Cardiac muscle cell (in vitro differentiated cells and primary cell): ENCODE measurements around the gene CZIB. TPM values are rescaled to one million over a fixed set of nuclear protein-coding genes. Genes with fewer than 3 reads are reported as not detected.

Experiments used
- DNase-seq, 2 donors: peaks; one replicate each; pipeline versions ENCODE4 v3.0.0 to v3.0.0-alpha.2; 2010 to 2017; ENCODE audit warnings: low read depth in 1 of 2, low spot score in 1 of 2
- H3K27ac ChIP-seq: fragments of 200-600 bp; sonication (generic); 2 replicates; pipeline ENCODE4 v1.5.1; 2016
- H3K27me3 ChIP-seq: fragments of 200-600 bp; sonication (generic); 2 replicates; pipeline ENCODE4 v1.6.0; 2016; ENCODE audit warnings: control low read depth
- H3K36me3 ChIP-seq: fragments of 200-600 bp; sonication (generic); 2 replicates; pipeline ENCODE4 v1.5.1; 2016; ENCODE audit warnings: control low read depth
- H3K4me1 ChIP-seq: fragments of 200-600 bp; sonication (generic); 2 replicates; pipeline ENCODE4 v1.8.1; 2017; ENCODE audit warnings: low read depth, mild to moderate bottlenecking, mixed run types
- H3K4me3 ChIP-seq: fragments of 200-600 bp; sonication (generic); 2 replicates; pipeline ENCODE4 v1.5.1; 2016; ENCODE audit warnings: mild to moderate bottlenecking
- H3K9me3 ChIP-seq: fragments of 200-600 bp; sonication (generic); 2 replicates; pipeline ENCODE4 v1.5.1; 2017; ENCODE audit warnings: low read depth, mild to moderate bottlenecking, control low read depth
- CTCF ChIP-seq: IDR thresholded peaks from 2 replicates; pipeline ENCODE4 v1.5.1; 2012; ENCODE audit warnings: low read depth, mild to moderate bottlenecking, low read length
- polyA plus RNA-seq: library from polyadenylated mRNA; unstranded; fragments of >200 nt; fragmentation: Nextera tagmentation; extraction: Ambion mirVana; gene quantifications from 2 replicates; pipeline ENCODE4 v1.2.1, GENCODE V29; 2016
- total RNA-seq: library from RNA; depleted of rRNA; stranded (reverse); fragments of >200 nt; gene quantifications from 2 replicates; pipeline ENCODE4 v1.2.3, GENCODE V29; 2016

The CZIB gene
- total and polyA plus RNA-seq, 2 experiments from 2014 or later = 62.2 to 83.7 TPM

GRCh38 chr1:53180226-53180625 lies 40.2 kb downstream of the CZIB start:
- peak in 1 of 2 donors; percentile 60 for DNase-seq
- no peaks in the 10 kb centered on the region for H3K9me3 ChIP-seq
- no peaks in the 10 kb centered on the region for H3K4me1 ChIP-seq
- no peaks in the 10 kb centered on the region for H3K36me3 ChIP-seq
- no peaks in the 10 kb centered on the region for H3K27me3 ChIP-seq
- no peak for TF ChIP-seq CTCF
- no peak overlapping the region for H3K27ac ChIP-seq
- no peak overlapping the region for H3K4me3 ChIP-seq

GRCh38 chr1:53176452-53177208 lies 43.8 kb downstream of the CZIB start:
- no peaks in the 10 kb centered on the region for H3K9me3 ChIP-seq
- TF ChIP-seq CTCF = peak; percentile 37
- H3K27me3 ChIP-seq = no peaks in the 10 kb centered on the region
- no peaks in the 10 kb centered on the region for H3K4me1 ChIP-seq
- no peak overlapping the region for H3K27ac ChIP-seq
- peak; percentile 41 to 43 for DNase-seq
- H3K36me3 ChIP-seq = no peaks in the 10 kb centered on the region
- no peak overlapping the region for H3K4me3 ChIP-seq

GRCh38 chr1:53174971-53175913 lies 45.2 kb downstream of the CZIB start:
- Histone ChIP-seq H3K4me3 (no peak overlapping the region), H3K27me3 (no peaks in the 10 kb centered on the region), H3K27ac (no peak overlapping the region), H3K36me3 (no peaks in the 10 kb centered on the region), H3K9me3 (no peaks in the 10 kb centered on the region), H3K4me1 (no peaks in the 10 kb centered on the region)
- no peak for TF ChIP-seq CTCF
- peak in 1 of 2 donors; percentile 40 for DNase-seq

GRCh38 chr1:53172426-53173128 lies 47.9 kb downstream of the CZIB start:
- Histone ChIP-seq H3K27ac (no peak overlapping the region), H3K36me3 (no peaks in the 10 kb centered on the region)

More at GRCh38 chr1:53172426-53173128, 47.9 kb downstream of the CZIB start:
- Histone ChIP-seq H3K4me3 (no peak overlapping the region), H3K9me3 (no peaks in the 10 kb centered on the region), H3K4me1 (no peaks in the 10 kb centered on the region), H3K27me3 (no peaks in the 10 kb centered on the region)
- peak; percentile 45 for TF ChIP-seq CTCF
- peak; percentile 24 to 69 for DNase-seq
